Activated CD8-positive, alpha-beta T cell treated with anti-CD3 and anti-CD28 coated beads for 36 hours (primary cell): ENCODE measurements around the gene KIF6. TPM values are rescaled to one million over a fixed set of nuclear protein-coding genes. Genes with fewer than 3 reads are reported as not detected.

Source experiments
- ATAC-seq: fragments of 200-7000 bp; cut with Tn5 transposase; one replicate; pipeline ENCODE4 v1.10.0; 2021; ENCODE audit warnings: mild to moderate bottlenecking, moderate library complexity
- CTCF ChIA-PET: fragments of 350-600 bp; sonication (Branson Sonifier 250); formaldehyde crosslinking; loops from one replicate; lab custom pipeline; 2021; ENCODE audit warnings: antibody characterized with exemption; lab: Charles Lee
- POLR2A ChIA-PET: fragments of 350-600 bp; sonication (Branson Sonifier 250); formaldehyde crosslinking; loops from one replicate; lab custom pipeline; 2021; ENCODE audit warnings: antibody characterized with exemption; lab: Charles Lee
- DNase-seq: peaks from one replicate; pipeline ENCODE4 v3.0.0-alpha.2; 2020
- H3K27ac Mint-ChIP-seq: one replicate; pipeline ENCODE4 v1.8.0; 2021; ENCODE audit warnings: mild to moderate bottlenecking, mixed read lengths
- H3K27me3 Mint-ChIP-seq: one replicate; pipeline ENCODE4 v1.8.0; 2021; ENCODE audit warnings: mixed read lengths
- H3K36me3 Mint-ChIP-seq: one replicate; pipeline ENCODE4 v1.8.0; 2021; ENCODE audit warnings: low read depth, mixed read lengths
- H3K4me1 Mint-ChIP-seq: one replicate; pipeline ENCODE4 v1.8.0; 2021; ENCODE audit warnings: low read depth, mixed read lengths
- H3K4me3 Mint-ChIP-seq: one replicate; pipeline ENCODE4 v1.8.0; 2021; ENCODE audit warnings: mild to moderate bottlenecking, moderate library complexity, mixed read lengths
- H3K9me3 Mint-ChIP-seq: one replicate; pipeline ENCODE4 v1.8.0; 2021; ENCODE audit warnings: mixed read lengths
- intact Hi-C: fragments of 100-400 bp; cut with micrococcal nuclease; formaldehyde crosslinking; loops from one replicate; pipeline ENCODE4 v1.10.0; 2022
- total RNA-seq, 2 experiments: library from RNA; stranded (reverse); gene quantifications; one replicate each; pipeline ENCODE4 v1.2.3, GENCODE V29; 2021
- TF ChIP-seq, protein P1 (sequence below): fragments of 200-600 bp; IDR thresholded peaks from one replicate; pipeline ENCODE4 v1.8.0; 2022; ENCODE audit warnings: antibody characterized with exemption, mild to moderate bottlenecking

KIF6 gene
- total RNA-seq, 2 experiments from 2014 or later: 0.13 to 0.14 TPM

- Mint-ChIP-seq H3K4me3 (no peak overlapping the region), H3K36me3 (no peaks in the 10 kb centered on the region), H3K4me1 (peaks cover 2% of the 10 kb centered on the region), H3K27me3 (peaks cover 31% of the 10 kb centered on the region), H3K27ac (no peak overlapping the region), H3K9me3 (no peaks in the 10 kb centered on the region)
- TF ChIP-seq, protein P1, sequence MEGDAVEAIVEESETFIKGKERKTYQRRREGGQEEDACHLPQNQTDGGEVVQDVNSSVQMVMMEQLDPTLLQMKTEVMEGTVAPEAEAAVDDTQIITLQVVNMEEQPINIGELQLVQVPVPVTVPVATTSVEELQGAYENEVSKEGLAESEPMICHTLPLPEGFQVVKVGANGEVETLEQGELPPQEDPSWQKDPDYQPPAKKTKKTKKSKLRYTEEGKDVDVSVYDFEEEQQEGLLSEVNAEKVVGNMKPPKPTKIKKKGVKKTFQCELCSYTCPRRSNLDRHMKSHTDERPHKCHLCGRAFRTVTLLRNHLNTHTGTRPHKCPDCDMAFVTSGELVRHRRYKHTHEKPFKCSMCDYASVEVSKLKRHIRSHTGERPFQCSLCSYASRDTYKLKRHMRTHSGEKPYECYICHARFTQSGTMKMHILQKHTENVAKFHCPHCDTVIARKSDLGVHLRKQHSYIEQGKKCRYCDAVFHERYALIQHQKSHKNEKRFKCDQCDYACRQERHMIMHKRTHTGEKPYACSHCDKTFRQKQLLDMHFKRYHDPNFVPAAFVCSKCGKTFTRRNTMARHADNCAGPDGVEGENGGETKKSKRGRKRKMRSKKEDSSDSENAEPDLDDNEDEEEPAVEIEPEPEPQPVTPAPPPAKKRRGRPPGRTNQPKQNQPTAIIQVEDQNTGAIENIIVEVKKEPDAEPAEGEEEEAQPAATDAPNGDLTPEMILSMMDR: no peak
- ATAC-seq (no peak), DNase-seq (no peak)
- ChIA-PET CTCF (interaction anchor here (0.6 to 14.3 kb wide), 35 partner anchors 8 to 439 kb away, joined by 3 to 321 read pairs (median 4); no protein-coding TSS in a partner anchor), POLR2A (interaction anchor here (0.5 kb wide), 1 partner anchor 113 kb away, joined by 3 read pairs; no protein-coding TSS in a partner anchor)
- intact Hi-C loops: loop anchor here (2.0 kb wide), 1 partner anchor 314 kb away; no protein-coding TSS in a partner anchor
Observed at GRCh38 chr6:39310542-39310941, 414.7 kb downstream of the KIF6 start.

GRCh38 chr6:39309942-39310531, 415.2 kb downstream of the KIF6 start:
- ATAC-seq (peak; percentile 83), DNase-seq (peak; percentile 68)
- Mint-ChIP-seq H3K27ac (no peak overlapping the region), H3K4me1 (peaks cover 2% of the 10 kb centered on the region), H3K27me3 (peaks cover 27% of the 10 kb centered on the region), H3K4me3 (no peak overlapping the region), H3K9me3 (no peaks in the 10 kb centered on the region), H3K36me3 (no peaks in the 10 kb centered on the region)
- intact Hi-C loops: loop anchor here (2.0 to 10.0 kb wide), 2 partner anchors 85 to 313 kb away; partner anchors contain the start of gene KCNK5
- POLR2A ChIA-PET: interaction anchor here (0.5 kb wide), 2 partner anchors 112 to 140 kb away, joined by 3 read pairs; no protein-coding TSS in a partner anchor
- CTCF ChIA-PET: interaction anchor here (0.6 to 14.3 kb wide), 47 partner anchors 7 to 438 kb away, joined by 3 to 321 read pairs (median 4); partner anchors contain the start of gene SAYSD1
- TF ChIP-seq, protein P1: peak; percentile 77

DNA sequence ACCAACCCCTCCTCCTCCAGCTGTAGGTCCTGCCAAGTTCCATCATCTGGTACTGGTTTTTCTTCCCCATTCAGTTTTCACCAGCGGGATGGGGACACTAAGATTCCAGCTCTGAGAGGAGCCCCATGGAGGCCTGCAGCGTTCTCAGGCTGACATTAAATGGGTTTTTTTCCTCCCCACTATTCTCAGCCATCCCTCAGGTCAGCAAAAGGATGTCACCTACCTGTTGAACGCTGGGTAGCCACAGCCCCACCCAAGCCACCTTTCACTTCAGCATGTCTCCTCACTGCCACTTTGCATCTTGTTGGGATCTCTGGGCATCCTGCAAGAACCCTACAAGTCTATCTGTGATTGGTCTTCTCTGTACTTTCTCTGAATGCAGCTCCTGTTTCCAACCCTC, 417.7 kb downstream of the KIF6 start:
- H3K4me1 Mint-ChIP-seq: peaks cover 4% of the 10 kb centered on the region

DNA sequence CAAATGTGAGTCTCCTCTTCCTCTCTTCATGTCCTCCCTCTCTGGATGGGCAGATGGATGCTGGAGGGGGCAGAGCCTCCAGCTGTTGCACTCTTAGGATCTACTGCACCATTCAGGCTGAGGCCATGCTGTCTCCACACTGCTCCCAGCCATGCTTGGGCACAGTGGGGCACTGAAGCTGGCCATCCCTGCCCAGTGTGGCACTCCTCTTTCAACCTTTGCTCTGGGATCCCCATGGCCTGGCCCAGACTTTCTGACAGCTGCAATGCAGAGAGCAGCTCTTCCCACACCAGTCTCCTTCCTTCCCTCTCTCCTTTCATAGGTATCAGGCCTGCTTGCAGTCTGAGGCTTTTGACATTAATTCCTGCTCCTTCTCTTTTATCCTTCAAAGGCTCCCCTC, 420.3 kb downstream of the KIF6 start:
- no peak overlapping the region for H3K4me3 Mint-ChIP-seq
- peaks cover 4% of the 10 kb centered on the region for H3K4me1 Mint-ChIP-seq
- CTCF ChIA-PET: interaction anchor here (0.6 to 14.3 kb wide), 9 partner anchors 13 to 433 kb away, joined by 3 to 321 read pairs (median 4); no protein-coding TSS in a partner anchor

More for the DNA sequence above, 417.7 kb downstream of the KIF6 start:
- Mint-ChIP-seq H3K36me3 (no peaks in the 10 kb centered on the region), H3K4me3 (no peak overlapping the region), H3K9me3 (no peaks in the 10 kb centered on the region), H3K27me3 (peaks cover 12% of the 10 kb centered on the region), H3K27ac (no peak overlapping the region)
- intact Hi-C loops: loop anchor here (10.0 kb wide), 1 partner anchor 83 kb away; the partner anchor contains the start of gene KCNK5
- ChIA-PET CTCF (interaction anchor here (1.1 to 14.3 kb wide), 4 partner anchors 140 to 435 kb away, joined by 4 to 321 read pairs (median 8); no protein-coding TSS in a partner anchor), POLR2A (interaction anchor here (1.2 kb wide), 1 partner anchor 102 kb away, joined by 3 read pairs; no protein-coding TSS in a partner anchor)
- DNase-seq (no peak), ATAC-seq (no peak)
- TF ChIP-seq, protein P1: no peak

More for the DNA sequence above, 420.3 kb downstream of the KIF6 start:
- TF ChIP-seq, protein P1: no peak
- POLR2A ChIA-PET: interaction anchor here (1.7 kb wide), 1 partner anchor 76 kb away, joined by 4 read pairs; the partner anchor contains the start of gene KCNK5
- Mint-ChIP-seq H3K27ac (no peak overlapping the region), H3K36me3 (no peaks in the 10 kb centered on the region), H3K27me3 (no peaks in the 10 kb centered on the region), H3K9me3 (no peaks in the 10 kb centered on the region)
- no peak for ATAC-seq
- no peak for DNase-seq
- intact Hi-C loops: loop anchor here (5.0 to 10.0 kb wide), 2 partner anchors 80 to 433 kb away; partner anchors contain the start of gene KCNK5
